HepG2 (cell line): ENCODE measurements around the gene GPSM1. TPM values are rescaled to one million over a fixed set of nuclear protein-coding genes. Genes with fewer than 3 reads are reported as not detected.
A peak's percentile ranks its signal among the peaks of the same experiment; 100 is the strongest.

Experiments used
- ERF ChIP-seq: IDR thresholded peaks from 2 replicates; pipeline ENCODE4 v1.6.1; 2018; ENCODE audit warnings: missing biosample characterization, missing genetic modification reagents
- FOXC1 ChIP-seq: sonication (generic); formaldehyde crosslinking; IDR thresholded peaks from 2 replicates; pipeline ENCODE4 v1.8.0; 2022; ENCODE audit warnings: mild to moderate bottlenecking, missing genetic modification reagents, borderline replicate concordance
- FOXP1 ChIP-seq, 2 experiments: fragments of 450-650 bp in 1 of 2; IDR thresholded peaks; 2 replicates each; pipeline ENCODE4 v1.6.1; 2017 to 2018; ENCODE audit warnings: antibody characterized with exemption in 1 of 2
- HMG20B ChIP-seq: conservative IDR thresholded peaks from 2 replicates; pipeline ENCODE4 v1.6.1; 2016; ENCODE audit warnings: missing genetic modification reagents, missing compliant biosample characterization
- IRF2 ChIP-seq: IDR thresholded peaks from 2 replicates; pipeline ENCODE4 v1.6.1; 2018; ENCODE audit warnings: missing genetic modification reagents, missing compliant biosample characterization
- KDM6A ChIP-seq: IDR thresholded peaks from 2 replicates; pipeline ENCODE4 v1.6.1; 2016; ENCODE audit warnings: low read depth
- MATR3 ChIP-seq: sonication (generic); formaldehyde crosslinking; IDR thresholded peaks from 2 replicates; pipeline ENCODE4 v1.4.0; 2020; ENCODE audit warnings: missing genetic modification reagents
- NFATC3 ChIP-seq: sonication (generic); formaldehyde crosslinking; IDR thresholded peaks from 2 replicates; pipeline ENCODE4 v1.5.1; 2020; ENCODE audit warnings: mild to moderate bottlenecking, missing genetic modification reagents
- PAF1 ChIP-seq: IDR thresholded peaks from 2 replicates; pipeline ENCODE4 v1.6.1; 2016; ENCODE audit warnings: missing genetic modification reagents, missing compliant biosample characterization
- PRPF4 ChIP-seq: fragments of 200-400 bp; formaldehyde crosslinking; IDR thresholded peaks from 2 replicates; pipeline ENCODE4 v1.6.1; 2016; ENCODE audit warnings: low read length, low read depth; ENCODE audit not compliant: poor library complexity, severe bottlenecking
- SMARCC2 ChIP-seq: fragments of 450-650 bp; IDR thresholded peaks from 2 replicates; pipeline ENCODE4 v1.6.1; 2017; ENCODE audit warnings: antibody characterized with exemption, mild to moderate bottlenecking
- TBX3 ChIP-seq: fragments of 450-650 bp; IDR thresholded peaks from 2 replicates; pipeline ENCODE4 v1.6.1; 2017; ENCODE audit warnings: antibody characterized with exemption, mild to moderate bottlenecking, inconsistent platforms, borderline replicate concordance
- ZFP36L2 ChIP-seq: sonication (generic); formaldehyde crosslinking; IDR thresholded peaks from 2 replicates; pipeline ENCODE4 v1.4.0; 2020; ENCODE audit warnings: missing genetic modification reagents
- ZNF331 ChIP-seq: sonication (generic); formaldehyde crosslinking; IDR thresholded peaks from 2 replicates; pipeline ENCODE4 v1.4.0; 2020; ENCODE audit warnings: missing genetic modification reagents
- ZNF614 ChIP-seq: IDR thresholded peaks from 2 replicates; pipeline ENCODE4 v1.6.1; 2018; ENCODE audit warnings: missing biosample characterization, missing genetic modification reagents, inconsistent platforms, borderline replicate concordance
- ZNF768 ChIP-seq: sonication (generic); formaldehyde crosslinking; IDR thresholded peaks from 2 replicates; pipeline ENCODE4 v1.4.0; 2020; ENCODE audit warnings: missing genetic modification reagents
- ZNF776 ChIP-seq: sonication (generic); formaldehyde crosslinking; IDR thresholded peaks from 2 replicates; pipeline ENCODE4 v1.4.0; 2020; ENCODE audit warnings: mild to moderate bottlenecking, missing genetic modification reagents
- ZNF839 ChIP-seq: sonication (generic); formaldehyde crosslinking; IDR thresholded peaks from 2 replicates; pipeline ENCODE4 v1.4.0; 2020; ENCODE audit warnings: missing genetic modification reagents, mild to moderate bottlenecking, borderline replicate concordance
- polyA plus RNA-seq, 8 experiments: library from polyadenylated mRNA; depleted of rRNA in 3 of 8; stranded (reverse) in 7 of 8; unstranded in 1 of 8; fragments of >200 nt; fragmentation: Illumina TruSeq in 4 of 8; extraction: Trizol in 4 of 8; gene quantifications; 2 replicates each; pipeline versions ENCODE4 v1.2.1 to v1.2.3, GENCODE V29; 2011 to 2016; ENCODE audit warnings: low read depth in 4 of 8, missing spikeins in 1 of 8, mixed read lengths in 1 of 8; ENCODE audit not compliant: insufficient read depth in 1 of 8
- total RNA-seq, 5 experiments: library from RNA; depleted of rRNA; stranded (reverse); fragments of >200 nt; fragmentation: Illumina TruSeq; extraction: Trizol; gene quantifications; 2 replicates each; pipeline ENCODE4 v1.2.3, GENCODE V29; 2016; ENCODE audit warnings: low read depth in 1 of 5
- TF ChIP-seq, protein P1 (sequence below): sonication (generic); formaldehyde crosslinking; IDR thresholded peaks from 2 replicates; pipeline ENCODE4 v1.4.0; 2020; ENCODE audit warnings: mild to moderate bottlenecking, missing genetic modification reagents, borderline replicate concordance
- TF ChIP-seq, protein P2 (sequence below): conservative IDR thresholded peaks from 2 replicates; pipeline ENCODE4 v1.6.1; 2018; ENCODE audit warnings: missing genetic modification reagents
- TF ChIP-seq, protein P3 (sequence below): sonication (generic); formaldehyde crosslinking; IDR thresholded peaks from 2 replicates; pipeline ENCODE4 v1.4.0; 2020; ENCODE audit warnings: missing genetic modification reagents, borderline replicate concordance
- TF ChIP-seq, protein P4 (sequence below): sonication (generic); formaldehyde crosslinking; IDR thresholded peaks from 2 replicates; pipeline ENCODE4 v1.5.1; 2020; ENCODE audit warnings: missing genetic modification reagents, mild to moderate bottlenecking, borderline replicate concordance

The GPSM1 gene
- total and polyA plus RNA-seq, 2 of the 13 experiments (the other 11 are each of a cell fraction or from before 2014, with no cell fraction given) = 1.0 to 2.4 TPM

DNA sequence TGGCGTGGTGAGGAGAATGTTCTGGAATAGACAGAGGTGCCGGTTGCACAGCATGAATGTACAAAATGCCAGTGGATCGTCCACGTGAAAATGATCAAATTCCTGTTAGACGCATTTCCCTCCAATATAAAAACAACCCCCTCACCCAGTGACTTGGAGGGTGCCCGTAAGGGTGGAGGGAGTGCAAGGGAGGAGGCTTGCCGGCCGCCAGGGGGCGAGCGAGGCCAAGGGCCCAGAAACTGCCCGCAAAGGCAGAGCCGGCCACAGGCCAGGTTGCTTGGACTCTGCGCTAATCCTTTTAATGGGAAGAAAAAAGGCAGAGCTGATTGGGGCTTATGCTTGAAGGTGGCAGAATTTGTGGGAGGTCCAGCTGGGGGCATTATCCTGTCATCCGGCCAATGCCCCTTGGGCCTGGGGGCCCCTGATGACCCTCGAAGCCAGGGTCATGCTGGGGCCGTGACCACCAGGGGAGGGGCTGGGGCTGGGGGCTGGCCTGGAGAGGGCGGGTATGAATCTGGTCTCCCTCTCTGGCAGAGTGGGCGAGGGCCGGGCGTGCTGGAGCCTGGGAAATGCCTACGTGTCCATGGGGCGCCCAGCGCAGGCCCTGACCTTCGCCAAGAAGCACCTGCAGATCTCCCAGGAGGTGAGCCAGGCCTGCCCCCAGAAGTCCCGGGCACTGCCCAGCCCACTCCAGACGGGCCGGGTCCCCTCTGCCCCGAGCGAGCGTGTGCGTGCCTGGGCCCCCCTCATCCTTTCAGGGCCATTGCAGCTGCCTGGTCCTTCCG lies 12.0 kb downstream of the GPSM1 start (continued):
- TF ChIP-seq TBX3 (no peak), ERF (peak; percentile 54; the same call in 1 of the 2 replicates), KDM6A (CRISPR knock-in tag) (no peak), ZNF768 (CRISPR knock-in tag) (peak; percentile 20; the same call in 1 of the 2 replicates), ZNF776 (no peak), FOXP1 (IDR thresholded peaks at IDR 0.05) (no peak), FOXP1 (CRISPR knock-in tag; IDR thresholded peaks at IDR 0.05) (no peak), IRF2 (0 out of 2 replicates have a peak, but pooled peaks have one; percentile 17), HMG20B (no peak), SMARCC2 (no peak), NFATC3 (CRISPR knock-in tag) (no peak), ZNF331 (CRISPR knock-in tag) (peak; percentile 31; the same call in 1 of the 2 replicates), ZNF839 (CRISPR knock-in tag) (no peak), PRPF4 (no peak), FOXC1 (no peak), PAF1 (CRISPR knock-in tag) (no peak), ZFP36L2 (CRISPR knock-in tag) (no peak), ZNF614 (CRISPR knock-in tag) (peak; percentile 64; the same call in 1 of the 2 replicates), MATR3 (no peak)
- TF ChIP-seq, protein P1, sequence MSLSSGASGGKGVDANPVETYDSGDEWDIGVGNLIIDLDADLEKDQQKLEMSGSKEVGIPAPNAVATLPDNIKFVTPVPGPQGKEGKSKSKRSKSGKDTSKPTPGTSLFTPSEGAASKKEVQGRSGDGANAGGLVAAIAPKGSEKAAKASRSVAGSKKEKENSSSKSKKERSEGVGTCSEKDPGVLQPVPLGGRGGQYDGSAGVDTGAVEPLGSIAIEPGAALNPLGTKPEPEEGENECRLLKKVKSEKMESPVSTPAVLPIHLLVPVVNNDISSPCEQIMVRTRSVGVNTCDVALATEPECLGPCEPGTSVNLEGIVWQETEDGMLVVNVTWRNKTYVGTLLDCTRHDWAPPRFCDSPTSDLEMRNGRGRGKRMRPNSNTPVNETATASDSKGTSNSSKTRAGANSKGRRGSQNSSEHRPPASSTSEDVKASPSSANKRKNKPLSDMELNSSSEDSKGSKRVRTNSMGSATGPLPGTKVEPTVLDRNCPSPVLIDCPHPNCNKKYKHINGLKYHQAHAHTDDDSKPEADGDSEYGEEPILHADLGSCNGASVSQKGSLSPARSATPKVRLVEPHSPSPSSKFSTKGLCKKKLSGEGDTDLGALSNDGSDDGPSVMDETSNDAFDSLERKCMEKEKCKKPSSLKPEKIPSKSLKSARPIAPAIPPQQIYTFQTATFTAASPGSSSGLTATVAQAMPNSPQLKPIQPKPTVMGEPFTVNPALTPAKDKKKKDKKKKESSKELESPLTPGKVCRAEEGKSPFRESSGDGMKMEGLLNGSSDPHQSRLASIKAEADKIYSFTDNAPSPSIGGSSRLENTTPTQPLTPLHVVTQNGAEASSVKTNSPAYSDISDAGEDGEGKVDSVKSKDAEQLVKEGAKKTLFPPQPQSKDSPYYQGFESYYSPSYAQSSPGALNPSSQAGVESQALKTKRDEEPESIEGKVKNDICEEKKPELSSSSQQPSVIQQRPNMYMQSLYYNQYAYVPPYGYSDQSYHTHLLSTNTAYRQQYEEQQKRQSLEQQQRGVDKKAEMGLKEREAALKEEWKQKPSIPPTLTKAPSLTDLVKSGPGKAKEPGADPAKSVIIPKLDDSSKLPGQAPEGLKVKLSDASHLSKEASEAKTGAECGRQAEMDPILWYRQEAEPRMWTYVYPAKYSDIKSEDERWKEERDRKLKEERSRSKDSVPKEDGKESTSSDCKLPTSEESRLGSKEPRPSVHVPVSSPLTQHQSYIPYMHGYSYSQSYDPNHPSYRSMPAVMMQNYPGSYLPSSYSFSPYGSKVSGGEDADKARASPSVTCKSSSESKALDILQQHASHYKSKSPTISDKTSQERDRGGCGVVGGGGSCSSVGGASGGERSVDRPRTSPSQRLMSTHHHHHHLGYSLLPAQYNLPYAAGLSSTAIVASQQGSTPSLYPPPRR (CRISPR knock-in tag) = no peak
- TF ChIP-seq, protein P2, sequence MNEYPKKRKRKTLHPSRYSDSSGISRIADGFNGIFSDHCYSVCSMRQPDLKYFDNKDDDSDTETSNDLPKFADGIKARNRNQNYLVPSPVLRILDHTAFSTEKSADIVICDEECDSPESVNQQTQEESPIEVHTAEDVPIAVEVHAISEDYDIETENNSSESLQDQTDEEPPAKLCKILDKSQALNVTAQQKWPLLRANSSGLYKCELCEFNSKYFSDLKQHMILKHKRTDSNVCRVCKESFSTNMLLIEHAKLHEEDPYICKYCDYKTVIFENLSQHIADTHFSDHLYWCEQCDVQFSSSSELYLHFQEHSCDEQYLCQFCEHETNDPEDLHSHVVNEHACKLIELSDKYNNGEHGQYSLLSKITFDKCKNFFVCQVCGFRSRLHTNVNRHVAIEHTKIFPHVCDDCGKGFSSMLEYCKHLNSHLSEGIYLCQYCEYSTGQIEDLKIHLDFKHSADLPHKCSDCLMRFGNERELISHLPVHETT (CRISPR knock-in tag) = no peak
- TF ChIP-seq, protein P3, sequence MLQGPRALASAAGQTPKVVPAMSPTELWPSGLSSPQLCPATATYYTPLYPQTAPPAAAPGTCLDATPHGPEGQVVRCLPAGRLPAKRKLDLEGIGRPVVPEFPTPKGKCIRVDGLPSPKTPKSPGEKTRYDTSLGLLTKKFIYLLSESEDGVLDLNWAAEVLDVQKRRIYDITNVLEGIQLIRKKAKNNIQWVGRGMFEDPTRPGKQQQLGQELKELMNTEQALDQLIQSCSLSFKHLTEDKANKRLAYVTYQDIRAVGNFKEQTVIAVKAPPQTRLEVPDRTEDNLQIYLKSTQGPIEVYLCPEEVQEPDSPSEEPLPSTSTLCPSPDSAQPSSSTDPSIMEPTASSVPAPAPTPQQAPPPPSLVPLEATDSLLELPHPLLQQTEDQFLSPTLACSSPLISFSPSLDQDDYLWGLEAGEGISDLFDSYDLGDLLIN (CRISPR knock-in tag) = no peak
- TF ChIP-seq, protein P4, sequence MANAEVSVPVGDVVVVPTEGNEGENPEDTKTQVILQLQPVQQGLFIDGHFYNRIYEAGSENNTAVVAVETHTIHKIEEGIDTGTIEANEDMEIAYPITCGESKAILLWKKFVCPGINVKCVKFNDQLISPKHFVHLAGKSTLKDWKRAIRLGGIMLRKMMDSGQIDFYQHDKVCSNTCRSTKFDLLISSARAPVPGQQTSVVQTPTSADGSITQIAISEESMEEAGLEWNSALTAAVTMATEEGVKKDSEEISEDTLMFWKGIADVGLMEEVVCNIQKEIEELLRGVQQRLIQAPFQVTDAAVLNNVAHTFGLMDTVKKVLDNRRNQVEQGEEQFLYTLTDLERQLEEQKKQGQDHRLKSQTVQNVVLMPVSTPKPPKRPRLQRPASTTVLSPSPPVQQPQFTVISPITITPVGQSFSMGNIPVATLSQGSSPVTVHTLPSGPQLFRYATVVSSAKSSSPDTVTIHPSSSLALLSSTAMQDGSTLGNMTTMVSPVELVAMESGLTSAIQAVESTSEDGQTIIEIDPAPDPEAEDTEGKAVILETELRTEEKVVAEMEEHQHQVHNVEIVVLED (CRISPR knock-in tag) = 0 out of 2 replicates have a peak, but pooled peaks have one; percentile 27
